Karpas-422 (cell line): ENCODE data around the gene SLC4A4. TPM values are rescaled to one million over a fixed set of nuclear protein-coding genes. Genes with fewer than 3 reads are reported as not detected.

Experiments
- DNase-seq: peaks from one replicate; pipeline ENCODE4 v3.0.0-alpha.2; 2015
- H2AFZ ChIP-seq: fragments of 200-600 bp; sonication (generic); 2 replicates; pipeline ENCODE4 v1.6.1; 2014; ENCODE audit warnings: antibody characterized with exemption, low read length, mixed read lengths
- H3K27ac ChIP-seq: fragments of 200-600 bp; sonication (generic); 2 replicates; pipeline ENCODE4 v1.5.1; 2014; ENCODE audit warnings: mild to moderate bottlenecking, low read length, moderate library complexity
- H3K27me3 ChIP-seq: fragments of 200-600 bp; sonication (generic); 2 replicates; pipeline ENCODE4 v1.6.1; 2014; ENCODE audit warnings: low read length, mixed read lengths
- H3K36me3 ChIP-seq: fragments of 200-600 bp; sonication (generic); 2 replicates; pipeline ENCODE4 v1.6.1; 2014; ENCODE audit warnings: low read length, mixed read lengths; ENCODE audit not compliant: insufficient read depth
- H3K4me1 ChIP-seq: fragments of 200-600 bp; sonication (generic); 2 replicates; pipeline ENCODE4 v1.6.1; 2014; ENCODE audit warnings: mild to moderate bottlenecking, low read length, mixed read lengths
- H3K4me2 ChIP-seq: fragments of 200-600 bp; sonication (generic); 2 replicates; pipeline ENCODE4 v1.6.1; 2014; ENCODE audit warnings: low read length, low read depth, mild to moderate bottlenecking; ENCODE audit not compliant: poor library complexity, severe bottlenecking
- H3K4me3 ChIP-seq: fragments of 200-600 bp; sonication (generic); 2 replicates; pipeline ENCODE4 v1.5.1; 2014; ENCODE audit warnings: mild to moderate bottlenecking, antibody characterized with exemption, low read length, mixed read lengths
- H3K79me2 ChIP-seq: fragments of 200-600 bp; sonication (generic); 2 replicates; pipeline ENCODE4 v1.6.1; 2014; ENCODE audit warnings: mild to moderate bottlenecking, low read length, mixed read lengths
- H3K9ac ChIP-seq: fragments of 200-600 bp; sonication (generic); 2 replicates; pipeline ENCODE4 v1.6.0; 2014; ENCODE audit warnings: low read length
- H3K9me2 ChIP-seq: fragments of 200-600 bp; sonication (generic), shearing (Covaris generic); replicated peaks from 2 replicates; pipeline ENCODE4 v1.6.0; 2014; ENCODE audit warnings: mild to moderate bottlenecking, low read length, moderate library complexity; ENCODE audit not compliant: insufficient read depth
- H3K9me3 ChIP-seq: fragments of 300-700, 200-600 bp; sonication (generic); 2 replicates; pipeline ENCODE4 v1.6.1; 2014; ENCODE audit warnings: low read length, mixed read lengths
- H4K20me1 ChIP-seq: fragments of 200-600 bp; sonication (generic); 2 replicates; pipeline ENCODE4 v1.6.1; 2014; ENCODE audit warnings: mild to moderate bottlenecking, antibody characterized with exemption, low read length, low read depth; ENCODE audit not compliant: insufficient read depth
- total RNA-seq: library from RNA; depleted of rRNA; stranded (reverse); fragments of >200 nt; shearing (Covaris generic); gene quantifications from 2 replicates; pipeline ENCODE4 v1.2.3, GENCODE V29; 2014; ENCODE audit warnings: low replicate concordance

Gene SLC4A4
- total RNA-seq, 1 experiment from 2014 or later, result 0.22 TPM

DNA sequence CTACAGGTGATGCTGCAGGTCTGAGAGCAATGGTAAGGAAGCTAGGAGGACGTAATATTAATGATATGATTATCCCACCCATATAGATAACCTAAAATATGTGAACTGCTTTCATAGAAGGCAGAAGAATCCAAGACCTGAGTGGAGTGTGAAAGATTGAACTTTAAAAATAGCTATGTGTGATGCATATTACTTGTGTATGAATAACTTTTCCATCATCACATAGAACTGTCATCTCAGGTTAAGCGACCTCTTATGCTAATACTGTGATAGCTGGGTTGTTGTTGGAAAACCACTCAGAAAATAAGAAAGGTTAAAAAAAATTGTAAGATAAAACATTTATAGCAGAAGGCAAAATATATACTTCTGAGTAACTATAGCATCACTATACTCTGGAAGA, 90.3 kb downstream of the SLC4A4 start:
- Histone ChIP-seq H3K9ac (no peak overlapping the region), H3K4me3 (no peak overlapping the region), H3K79me2 (no peaks in the 10 kb centered on the region), H3K27ac (no peak overlapping the region), H2AFZ (no peak overlapping the region), H3K27me3 (no peaks in the 10 kb centered on the region), H3K9me2 (no peaks in the 10 kb centered on the region), H3K9me3 (no peaks in the 10 kb centered on the region), H4K20me1 (no peaks in the 10 kb centered on the region), H3K4me2 (no peak overlapping the region), H3K36me3 (no peaks in the 10 kb centered on the region), H3K4me1 (no peaks in the 10 kb centered on the region)
- DNase-seq, result no peak

DNA sequence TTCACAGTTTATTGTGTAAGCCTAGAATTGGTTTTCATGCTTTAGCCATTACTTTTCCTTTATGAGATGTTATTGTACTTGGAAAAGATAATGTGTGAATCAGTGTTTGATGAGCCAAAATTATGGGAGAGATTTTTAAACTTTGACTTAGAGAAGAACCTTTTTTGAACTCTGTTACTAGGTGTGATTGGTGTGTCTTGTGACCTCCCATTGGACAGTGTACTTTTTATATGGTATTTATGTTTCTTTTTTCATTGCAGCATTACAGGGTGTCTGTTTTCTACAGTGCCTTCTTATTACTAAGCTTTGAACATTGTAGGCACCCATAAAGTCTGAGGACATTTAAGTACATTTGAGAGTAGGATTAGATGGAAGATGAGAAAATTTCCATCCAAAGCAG, 91.1 kb downstream of the SLC4A4 start:
- H3K79me2 ChIP-seq, result no peaks in the 10 kb centered on the region
- no peak overlapping the region for H3K4me2 ChIP-seq
- no peaks in the 10 kb centered on the region for H3K36me3 ChIP-seq
- H3K9me2 ChIP-seq, result no peaks in the 10 kb centered on the region
- H4K20me1 ChIP-seq, result no peaks in the 10 kb centered on the region
- no peak overlapping the region for H3K9ac ChIP-seq
- no peak overlapping the region for H3K27ac ChIP-seq
- no peak for DNase-seq
- no peak overlapping the region for H2AFZ ChIP-seq
- H3K4me3 ChIP-seq, result no peak overlapping the region
- no peaks in the 10 kb centered on the region for H3K9me3 ChIP-seq
- H3K27me3 ChIP-seq, result no peaks in the 10 kb centered on the region
- no peaks in the 10 kb centered on the region for H3K4me1 ChIP-seq

DNA sequence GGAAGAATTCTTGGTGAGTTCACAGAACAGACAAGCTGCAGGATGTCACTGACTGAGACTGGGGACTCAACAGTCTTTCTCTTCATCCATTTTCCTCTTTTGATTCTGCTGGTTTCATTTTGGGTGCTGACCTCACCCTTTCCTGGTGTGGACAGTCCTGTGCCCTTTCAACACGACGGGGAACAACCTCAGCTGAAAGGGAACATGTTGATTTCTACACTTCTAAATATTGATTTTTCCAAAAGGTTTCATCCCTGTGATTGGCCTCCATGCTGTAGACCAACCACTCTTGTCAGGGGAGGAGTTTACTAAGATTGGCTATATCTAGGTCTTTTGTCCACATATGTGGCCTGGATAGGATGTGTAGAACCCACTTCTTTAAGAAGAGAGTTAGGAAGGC, 91.8 kb downstream of the SLC4A4 start:
- Histone ChIP-seq H3K27ac (no peak overlapping the region), H3K4me3 (no peak overlapping the region), H3K4me1 (no peaks in the 10 kb centered on the region), H3K79me2 (no peaks in the 10 kb centered on the region), H4K20me1 (no peaks in the 10 kb centered on the region), H3K9me2 (no peaks in the 10 kb centered on the region), H2AFZ (no peak overlapping the region), H3K27me3 (no peaks in the 10 kb centered on the region), H3K36me3 (no peaks in the 10 kb centered on the region), H3K9ac (no peak overlapping the region), H3K9me3 (no peaks in the 10 kb centered on the region), H3K4me2 (no peak overlapping the region)
- DNase-seq, result no peak

DNA sequence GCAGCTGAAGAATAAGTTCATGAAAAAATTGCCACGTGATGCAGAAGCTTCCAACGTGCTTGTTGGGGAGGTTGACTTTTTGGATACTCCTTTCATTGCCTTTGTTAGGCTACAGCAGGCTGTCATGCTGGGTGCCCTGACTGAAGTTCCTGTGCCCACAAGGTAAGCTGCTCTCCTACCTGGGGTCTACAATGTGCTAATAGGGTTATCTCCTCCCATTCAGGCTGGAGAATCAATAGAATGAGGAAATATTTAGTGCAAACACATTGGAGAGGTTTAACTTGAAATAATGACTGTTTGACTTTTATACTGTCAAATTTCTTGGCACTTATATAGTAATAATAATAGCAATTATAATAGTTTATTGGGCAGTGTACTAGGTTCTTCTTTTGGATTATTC, 101.8 kb downstream of the SLC4A4 start:
- H3K27me3 ChIP-seq, result no peaks in the 10 kb centered on the region
- no peak overlapping the region for H3K9ac ChIP-seq
- H3K4me2 ChIP-seq, result no peak overlapping the region
- H3K9me3 ChIP-seq, result no peaks in the 10 kb centered on the region
- no peaks in the 10 kb centered on the region for H3K79me2 ChIP-seq
- H2AFZ ChIP-seq, result no peak overlapping the region
- no peaks in the 10 kb centered on the region for H3K36me3 ChIP-seq
- no peak for DNase-seq
- H3K4me1 ChIP-seq, result no peaks in the 10 kb centered on the region
- H3K27ac ChIP-seq, result no peak overlapping the region
- no peak overlapping the region for H3K4me3 ChIP-seq
- H4K20me1 ChIP-seq, result no peaks in the 10 kb centered on the region
- H3K9me2 ChIP-seq, result no peaks in the 10 kb centered on the region

DNA sequence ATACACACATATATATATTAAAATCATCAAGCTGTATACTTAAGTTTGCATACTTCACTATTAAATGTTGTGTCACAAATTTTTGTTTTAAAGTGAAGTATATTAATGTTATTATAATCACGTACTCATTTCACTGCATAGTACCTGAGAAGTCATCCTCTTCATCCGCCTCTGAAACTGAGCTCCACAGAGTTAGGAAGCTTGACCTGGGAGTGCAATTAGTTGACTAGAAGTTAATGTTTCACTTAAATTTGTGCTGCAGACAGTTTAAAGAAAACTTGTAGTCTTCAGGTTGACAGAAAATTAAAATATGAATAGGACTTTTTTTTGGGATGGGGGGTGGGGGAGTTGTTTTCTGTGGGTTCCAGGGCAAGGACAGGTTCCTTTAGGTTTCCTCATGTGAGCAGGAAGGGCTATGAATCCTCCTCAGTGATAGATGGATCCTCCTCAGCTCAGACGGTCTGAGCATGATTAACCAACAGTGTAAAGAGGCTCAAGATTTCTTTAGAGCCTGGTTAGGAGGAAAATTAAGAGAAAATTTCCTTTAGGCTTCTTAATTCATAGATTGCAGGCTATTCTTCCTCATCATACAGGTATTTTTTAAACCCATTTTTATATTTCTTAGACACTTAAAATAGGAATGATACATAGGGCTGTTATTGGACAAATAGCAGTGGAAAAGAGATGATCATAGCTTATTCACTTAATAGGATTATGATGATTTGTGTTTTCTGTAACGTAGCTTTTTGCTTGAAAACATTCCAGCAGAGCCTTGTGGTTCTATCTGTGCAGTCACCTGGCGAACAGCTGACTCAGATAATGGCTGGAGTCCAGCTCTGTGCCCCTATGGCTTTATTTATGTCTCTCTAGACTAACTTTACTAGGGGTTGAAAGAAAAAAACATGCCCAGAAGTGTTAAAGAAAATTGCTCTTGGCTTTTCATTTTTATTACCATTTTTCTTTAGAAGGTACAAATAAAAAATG, 102.7 kb downstream of the SLC4A4 start:
- H3K27me3 ChIP-seq, result no peaks in the 10 kb centered on the region
- H2AFZ ChIP-seq, result no peak overlapping the region
- H3K4me3 ChIP-seq, result no peak overlapping the region
- no peak for DNase-seq
- no peak overlapping the region for H3K9ac ChIP-seq
- H3K79me2 ChIP-seq, result no peaks in the 10 kb centered on the region
- no peaks in the 10 kb centered on the region for H3K4me1 ChIP-seq
- no peak overlapping the region for H3K4me2 ChIP-seq
- no peaks in the 10 kb centered on the region for H3K36me3 ChIP-seq
- no peaks in the 10 kb centered on the region for H3K9me3 ChIP-seq
- H3K27ac ChIP-seq, result no peak overlapping the region
- no peaks in the 10 kb centered on the region for H3K9me2 ChIP-seq
- H4K20me1 ChIP-seq, result no peaks in the 10 kb centered on the region

DNA sequence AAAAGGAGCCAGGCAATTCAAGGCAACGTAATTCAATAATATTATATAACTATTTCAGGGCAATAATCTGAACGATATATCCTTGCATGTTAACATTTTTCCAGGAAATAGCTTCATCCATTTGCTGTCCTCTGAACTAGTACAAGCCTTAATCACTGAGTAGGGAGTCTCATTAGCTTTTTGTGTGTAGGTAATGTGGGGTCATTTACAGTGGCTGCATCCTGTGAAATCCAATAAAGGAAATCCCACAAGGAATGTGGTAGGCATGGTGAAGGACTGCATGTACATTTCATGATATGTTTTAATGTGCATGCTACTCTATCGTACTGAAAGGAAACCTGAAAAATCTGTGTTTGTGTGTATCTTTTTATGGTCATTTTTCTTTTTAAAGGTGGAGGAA, 103.5 kb downstream of the SLC4A4 start:
- Histone ChIP-seq H3K27me3 (no peaks in the 10 kb centered on the region), H3K36me3 (no peaks in the 10 kb centered on the region), H3K4me2 (no peak overlapping the region), H3K4me1 (no peaks in the 10 kb centered on the region), H3K9me3 (no peaks in the 10 kb centered on the region), H3K79me2 (no peaks in the 10 kb centered on the region), H2AFZ (no peak overlapping the region), H4K20me1 (no peaks in the 10 kb centered on the region), H3K4me3 (no peak overlapping the region), H3K9ac (no peak overlapping the region), H3K27ac (no peak overlapping the region), H3K9me2 (no peaks in the 10 kb centered on the region)
- no peak for DNase-seq

DNA sequence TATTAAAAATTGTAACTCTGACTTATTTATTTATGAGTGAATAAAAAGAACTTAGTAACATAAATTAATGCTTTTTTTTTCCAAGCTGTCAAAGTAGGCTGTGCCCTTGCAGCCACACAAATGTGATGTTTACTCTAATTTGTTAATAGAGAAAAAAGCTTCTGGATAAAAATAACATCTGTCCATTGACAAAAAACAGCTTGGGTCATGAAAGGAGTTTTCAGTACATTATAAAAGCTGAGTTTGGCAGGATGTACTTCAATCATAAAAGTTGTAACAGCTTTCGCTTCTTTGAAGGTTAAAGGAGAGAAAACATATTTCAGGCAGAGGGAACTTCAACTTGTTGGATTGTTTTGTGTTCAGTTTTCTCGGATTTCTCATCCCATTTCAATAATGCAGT, 105.6 kb downstream of the SLC4A4 start:
- no peaks in the 10 kb centered on the region for H3K36me3 ChIP-seq
- no peaks in the 10 kb centered on the region for H4K20me1 ChIP-seq
- H3K4me3 ChIP-seq, result no peak overlapping the region
- H3K79me2 ChIP-seq, result no peaks in the 10 kb centered on the region
- H3K27me3 ChIP-seq, result no peaks in the 10 kb centered on the region
- no peaks in the 10 kb centered on the region for H3K9me2 ChIP-seq
- no peaks in the 10 kb centered on the region for H3K9me3 ChIP-seq
- H3K9ac ChIP-seq, result no peak overlapping the region
- DNase-seq, result no peak
- H2AFZ ChIP-seq, result no peak overlapping the region
- no peak overlapping the region for H3K27ac ChIP-seq
- H3K4me2 ChIP-seq, result no peak overlapping the region
- no peaks in the 10 kb centered on the region for H3K4me1 ChIP-seq

DNA sequence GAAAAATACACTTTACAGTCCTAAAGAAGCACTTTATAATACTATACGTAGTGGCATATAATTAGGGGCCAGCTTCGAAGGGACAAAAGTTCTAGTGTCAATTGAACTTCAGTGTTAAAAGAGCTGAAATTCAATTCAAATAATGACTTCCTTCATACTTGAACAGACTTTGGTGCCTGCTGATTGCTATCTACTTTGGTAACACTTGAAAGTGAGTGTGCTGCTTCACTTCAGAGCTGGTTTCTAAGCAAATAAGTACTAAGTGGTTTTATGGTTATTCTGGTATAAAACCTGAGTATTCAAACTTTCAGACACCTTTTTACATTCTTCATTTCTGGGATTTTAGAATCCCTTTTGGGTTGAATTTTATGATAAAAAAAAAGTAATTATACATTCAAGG, 107.0 kb downstream of the SLC4A4 start:
- H3K4me2 ChIP-seq, result no peak overlapping the region
- H3K9me2 ChIP-seq, result no peaks in the 10 kb centered on the region
- DNase-seq, result no peak
- H3K36me3 ChIP-seq, result no peaks in the 10 kb centered on the region
- no peaks in the 10 kb centered on the region for H3K4me1 ChIP-seq
- H3K9ac ChIP-seq, result no peak overlapping the region
- no peak overlapping the region for H3K27ac ChIP-seq
- no peaks in the 10 kb centered on the region for H3K79me2 ChIP-seq
- no peaks in the 10 kb centered on the region for H4K20me1 ChIP-seq
- no peak overlapping the region for H3K4me3 ChIP-seq
- no peaks in the 10 kb centered on the region for H3K27me3 ChIP-seq
- H2AFZ ChIP-seq, result no peak overlapping the region
- H3K9me3 ChIP-seq, result no peaks in the 10 kb centered on the region
